ENCODE results near the gene SLC45A2. TPM values are rescaled to one million over a fixed set of nuclear protein-coding genes. Genes with fewer than 3 reads are reported as not detected.

SLC45A2 gene
- total and polyA plus RNA-seq, 2 of the 8 experiments (the other 6 are each of a cell fraction or from before 2014, with no cell fraction given), result 0.09 TPM; not detected in 1

- peak overlapping the region; percentile 34 for H4K91ac ChIP-seq (replicated peaks; ENCODE audit: insufficient read length, low read length)
- H3K27me3 ChIP-seq (replicated peaks in 1 of 4; ENCODE audit: control insufficient read depth in 3 of 4, extremely low read depth in 1 of 4, insufficient read depth in 3 of 4, low read length in 3 of 4), result no peaks in the 10 kb centered on the region
- H3K23ac ChIP-seq (ENCODE audit: insufficient read length), result no peak overlapping the region
- 92% methylated on average over 6 of the region's 6 CpGs; no CpG with 5 or more reads in 1 of the 2 experiments for WGBS, 2 experiments (ENCODE audit: extremely low coverage in 1 of 2, insufficient coverage in 1 of 2, insufficient read length in 1 of 2, insufficient replicate concordance in 2 of 2, low coverage in 1 of 2, low lambda C conversion rate in 2 of 2, missing lambda C conversion rate in 1 of 2)
- ChIA-PET POLR2A (ENCODE audit: partially characterized antibody) (no interaction called here), CTCF (ENCODE audit: partially characterized antibody) (interaction anchor here (2.5 kb wide), 1 partner anchor 342 kb away, joined by 10 read pairs; no protein-coding TSS in a partner anchor)
- no peak for FAIRE-seq
- H2BK120ac ChIP-seq (replicated peaks; ENCODE audit: low read depth, low read length), result peak overlapping the region; percentile 40
- no peak overlapping the region for H3K56ac ChIP-seq (replicated peaks; ENCODE audit: insufficient read length, low read depth, low read length)
- no peaks in the 10 kb centered on the region for H3K79me1 ChIP-seq (ENCODE audit: low read depth, low read length)
- H2AK5ac ChIP-seq (ENCODE audit: low read depth, low read length), result no peak overlapping the region
- no peak overlapping the region for H2AFZ ChIP-seq (ENCODE audit: low read length)
- no peak overlapping the region for H3K4me3 ChIP-seq (ENCODE audit: extremely low read depth in 1 of 4, insufficient read depth in 2 of 4, low read depth in 3 of 4, low read length in 4 of 4)
- H2BK20ac ChIP-seq (ENCODE audit: low read length), result no peak overlapping the region; the same call in none of the 2 replicates
- no peak overlapping the region for H2BK15ac ChIP-seq (ENCODE audit: low read length)
- H4K20me1 ChIP-seq (replicated peaks in 1 of 2; ENCODE audit: control insufficient read depth in 1 of 2, insufficient read depth in 2 of 2, low read length in 2 of 2), result no peaks in the 10 kb centered on the region
- no peak overlapping the region for H4K8ac ChIP-seq (ENCODE audit: extremely low read depth, insufficient read depth, low read length)
- H3K23me2 ChIP-seq (ENCODE audit: low read depth, low read length), result no peaks in the 10 kb centered on the region
- H3K36me3 ChIP-seq (ENCODE audit: control insufficient read depth in 2 of 4, insufficient read depth in 4 of 4, low read length in 3 of 4), result no peaks in the 10 kb centered on the region
- H3K18ac ChIP-seq (ENCODE audit: extremely low read depth, low read length), result peak overlapping the region; percentile 53; the same call in 1 of the 2 replicates
- H4K5ac ChIP-seq (ENCODE audit: insufficient read length, low read depth, low read length), result no peak overlapping the region
- TF ChIP-seq CEBPB (IDR thresholded peaks at IDR 0.05; ENCODE audit: low read depth, low read length), result no peak
- TF ChIP-seq EP300 (IDR thresholded peaks at IDR 0.05; ENCODE audit: borderline replicate concordance in 1 of 2, low read depth in 2 of 2, low read length in 2 of 2), result no peak
- no peak for TF ChIP-seq EZH2 (IDR thresholded peaks at IDR 0.05; ENCODE audit: low read depth, low read length, severe bottlenecking)
- TF ChIP-seq SP1 (IDR thresholded peaks at IDR 0.05; ENCODE audit: low read depth, low read length), result no peak
- TF ChIP-seq EGR1 (IDR thresholded peaks at IDR 0.05; ENCODE audit: borderline replicate concordance, low read depth, low read length), result no peak
- no peak for TF ChIP-seq NANOG (IDR thresholded peaks at IDR 0.05; ENCODE audit: insufficient read depth, low read depth, low read length, poor library complexity, severe bottlenecking)
- TF ChIP-seq FOSL1 (IDR thresholded peaks at IDR 0.05; ENCODE audit: insufficient read depth, low read depth, low read length), result no peak
- no peak for DNase-seq (ENCODE audit: low read depth in 1 of 2, low spot score in 2 of 2)
- H3K14ac ChIP-seq (ENCODE audit: insufficient read length), result no peak overlapping the region
- 0 out of 4 replicates have a peak overlapping the region, but pooled peaks of 1 of the 2 experiments have one; percentile 8 for H3K4me2 ChIP-seq (ENCODE audit: insufficient read depth in 1 of 2, low read depth in 2 of 2, low read length in 2 of 2)
- H3K9ac ChIP-seq (replicated peaks in 1 of 4; ENCODE audit: extremely low read depth in 1 of 4, low read depth in 3 of 4, low read length in 3 of 4), result no peak overlapping the region
- H3K4ac ChIP-seq (replicated peaks; ENCODE audit: insufficient read length, low read depth, low read length), result no peak overlapping the region
- peaks cover 2 to 15% (median 10%) of the 10 kb centered on the region in 4 experiments; a peak in 5 of 7 replicates for H3K4me1 ChIP-seq (replicated peaks in 1 of 4; ENCODE audit: control insufficient read depth in 3 of 4, insufficient read depth in 4 of 4, low read length in 3 of 4)
- H3K9me3 ChIP-seq (ENCODE audit: insufficient read depth in 2 of 2, low read depth in 1 of 2, low read length in 1 of 2), result no peaks in the 10 kb centered on the region
- no peak overlapping the region for H3K27ac ChIP-seq (ENCODE audit: low read depth, low read length)
- H2BK5ac ChIP-seq (ENCODE audit: low read depth, low read length), result 0 out of 2 replicates have a peak overlapping the region, but pooled peaks have one; percentile 21
- H3K79me2 ChIP-seq (ENCODE audit: control insufficient read depth in 1 of 2, insufficient read depth in 2 of 2, low read length in 2 of 2), result no peaks in the 10 kb centered on the region
- peak overlapping the region; percentile 32; the same call in 1 of the 2 replicates for H2BK12ac ChIP-seq (ENCODE audit: low read depth, low read length)
Measured at GRCh38 chr5:33929925-33930690, 54.4 kb downstream of the SLC45A2 start.
